PC-3 (cell line): Measurements from ENCODE around the gene DIRAS1.

Source experiments
- CTCF ChIP-seq: fragments of 300-600 bp; sonication (generic); conservative IDR thresholded peaks from 2 replicates; pipeline ENCODE4 v1.5.1; 2017; ENCODE audit warnings: antibody characterized with exemption, low read depth, mild to moderate bottlenecking, low read length
- EZH2 ChIP-seq: fragments of 300-600 bp; sonication (generic); IDR thresholded peaks from one replicate; pipeline ENCODE4 v1.6.1; 2017; ENCODE audit warnings: antibody characterized with exemption, mild to moderate bottlenecking, low read length; ENCODE audit not compliant: unreplicated experiment

- TF ChIP-seq CTCF (no peak), EZH2 (no peak)
These were observed 5.5 kb downstream of the DIRAS1 start for GRCh38 chr19:2715470-2716274.
